Stimulated activated CD4-positive, alpha-beta T cell treated with anti-CD3 and anti-CD28 coated beads, Interleukin-1b, Interleukin-23, amount 100 ng/mL, for 4 hours (primary cell): ENCODE measurements around the gene AANAT.

ENCODE experiments used
- DNase-seq, 2 donors: peaks; one replicate each; pipeline ENCODE4 v3.0.0-alpha.2; 2020; ENCODE audit warnings: low read depth in 2 of 2

Gene AANAT

DNA sequence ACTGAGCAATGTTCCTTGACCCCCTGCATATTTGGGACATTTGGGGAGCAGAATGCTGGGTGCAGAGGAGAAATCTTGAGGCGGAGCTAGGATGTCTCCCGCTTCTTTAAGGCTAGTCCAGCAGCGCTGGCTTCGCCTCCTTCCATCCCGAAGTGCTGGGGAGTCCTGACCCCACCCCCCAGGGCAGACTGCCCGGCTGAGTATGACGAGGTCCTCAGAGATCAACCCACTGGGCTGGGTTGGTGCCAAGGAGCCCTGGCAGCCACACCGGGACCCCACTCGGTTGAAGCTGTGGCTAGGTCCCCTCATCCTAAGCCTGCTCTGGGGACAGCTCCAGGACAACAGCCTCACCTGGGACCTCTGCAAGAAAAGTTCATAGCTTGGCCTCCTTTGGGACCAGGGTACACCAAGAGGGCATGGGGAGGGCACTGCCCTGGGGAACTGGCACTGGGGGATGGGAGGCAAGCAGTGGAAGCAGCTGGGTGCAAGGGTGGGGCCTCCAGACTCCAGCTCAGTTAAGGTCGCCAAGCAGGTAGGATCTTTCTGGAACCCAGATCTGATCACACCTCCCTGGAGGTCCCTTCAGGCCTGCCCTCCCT, 22.8 kb downstream of the AANAT start:
- DNase-seq = no peak

DNA sequence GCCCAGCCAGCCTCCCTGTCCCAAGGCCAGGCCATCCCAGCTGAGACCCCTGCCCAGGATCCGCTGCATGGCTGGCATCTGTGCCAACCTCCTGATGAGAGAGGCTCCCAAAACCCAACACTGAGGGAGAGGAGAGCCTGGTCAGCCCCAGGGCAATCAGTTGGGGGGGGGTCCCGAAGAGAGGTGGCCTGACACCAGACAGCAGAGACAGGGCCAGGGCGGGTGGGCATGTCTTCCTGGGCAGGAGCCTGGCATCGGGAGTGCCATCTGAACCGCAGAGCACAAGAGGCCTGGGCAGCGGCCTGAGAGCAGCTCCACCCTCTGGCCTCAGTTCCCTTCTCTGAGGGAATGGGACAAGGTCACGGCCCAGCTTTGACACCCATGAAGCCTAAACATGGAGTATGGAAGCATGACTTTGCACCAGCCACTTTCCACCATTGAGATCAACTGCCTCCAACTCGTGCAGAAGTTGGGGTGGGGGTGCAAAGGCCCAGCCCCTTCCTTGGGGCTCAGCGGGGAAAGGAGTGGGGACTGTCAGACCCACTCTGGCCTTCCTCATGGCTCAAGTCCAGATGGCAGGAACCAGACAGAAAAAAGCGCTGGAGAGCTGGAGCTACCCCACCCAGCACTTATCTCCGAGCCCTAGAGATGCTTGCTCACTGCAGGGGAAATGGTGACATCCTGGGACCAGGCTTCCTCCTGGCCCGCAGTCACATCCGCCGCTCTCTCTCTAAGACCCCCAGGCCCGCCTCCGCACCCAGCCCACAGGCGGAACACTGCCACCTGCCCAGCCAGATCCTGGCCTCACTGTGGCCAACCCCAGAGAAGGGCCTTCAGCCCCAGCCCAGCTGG, 24.1 kb downstream of the AANAT start:
- DNase-seq = no peak

DNA sequence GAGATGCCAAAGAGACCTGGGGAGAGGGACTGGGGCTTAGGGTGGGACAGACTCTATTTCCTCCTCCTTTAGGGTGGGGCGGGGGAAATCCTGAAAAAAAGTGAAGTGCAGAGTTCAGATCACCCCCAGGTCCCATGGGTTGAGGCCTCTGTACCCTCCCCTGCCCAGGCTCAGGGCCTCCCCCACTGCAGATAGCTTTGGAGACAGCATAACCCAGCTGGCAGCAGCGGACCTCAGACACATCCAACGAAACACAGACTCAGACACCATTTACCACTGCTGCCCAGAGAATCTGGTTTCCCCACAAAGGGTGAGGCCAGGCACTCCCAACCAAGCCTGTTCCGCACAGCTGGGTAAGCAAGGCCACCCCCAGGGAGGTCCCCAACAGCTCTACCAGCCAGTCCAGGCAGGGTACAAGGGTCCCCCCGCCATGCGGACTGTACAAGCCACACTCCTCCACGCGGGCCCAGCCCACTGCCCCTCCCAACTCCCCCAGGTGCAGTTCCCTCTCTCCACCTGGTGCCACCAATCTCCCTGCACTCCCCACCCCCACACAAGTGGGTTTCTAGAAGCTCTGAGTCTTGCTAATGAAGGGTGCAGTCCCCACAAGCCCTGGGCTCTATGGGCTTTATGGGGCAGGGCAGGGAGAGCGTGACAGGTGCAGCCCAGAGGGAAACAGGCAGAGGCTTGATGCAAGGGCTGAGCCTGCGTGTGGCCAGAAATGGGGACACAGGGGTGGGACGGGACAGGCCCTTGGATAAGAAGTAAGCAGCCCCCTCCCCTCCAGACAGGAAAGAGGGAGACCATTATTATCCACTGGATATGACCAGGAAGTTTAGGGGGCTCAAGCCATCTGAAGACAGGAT, 25.0 kb downstream of the AANAT start:
- DNase-seq = no peak

DNA sequence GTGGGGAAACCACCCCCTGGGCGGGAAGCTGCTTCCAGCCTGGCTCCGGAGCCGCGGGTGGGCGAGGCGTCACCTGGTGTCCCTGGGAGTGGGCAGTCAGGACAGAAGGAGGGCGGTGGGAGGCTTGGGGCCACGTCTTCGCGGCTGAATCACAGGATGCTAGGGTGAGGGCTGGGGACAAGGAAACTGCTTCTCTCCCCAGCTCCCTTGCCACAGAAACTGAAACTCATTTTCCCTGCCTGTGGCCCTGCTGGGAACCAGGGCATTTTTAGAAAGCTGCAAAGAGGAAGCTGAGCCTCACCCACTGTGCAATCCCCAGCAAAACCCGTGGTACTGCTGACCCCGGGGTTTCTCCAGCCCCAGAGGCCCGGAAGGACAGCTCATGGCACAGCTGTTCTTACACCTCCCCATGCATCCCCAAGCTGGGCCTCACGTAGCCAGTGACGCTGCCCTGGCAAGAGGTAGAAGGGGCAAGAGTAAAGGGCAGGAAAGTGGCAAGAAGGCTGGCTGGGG, 25.6 kb downstream of the AANAT start:
- no peak for DNase-seq

DNA sequence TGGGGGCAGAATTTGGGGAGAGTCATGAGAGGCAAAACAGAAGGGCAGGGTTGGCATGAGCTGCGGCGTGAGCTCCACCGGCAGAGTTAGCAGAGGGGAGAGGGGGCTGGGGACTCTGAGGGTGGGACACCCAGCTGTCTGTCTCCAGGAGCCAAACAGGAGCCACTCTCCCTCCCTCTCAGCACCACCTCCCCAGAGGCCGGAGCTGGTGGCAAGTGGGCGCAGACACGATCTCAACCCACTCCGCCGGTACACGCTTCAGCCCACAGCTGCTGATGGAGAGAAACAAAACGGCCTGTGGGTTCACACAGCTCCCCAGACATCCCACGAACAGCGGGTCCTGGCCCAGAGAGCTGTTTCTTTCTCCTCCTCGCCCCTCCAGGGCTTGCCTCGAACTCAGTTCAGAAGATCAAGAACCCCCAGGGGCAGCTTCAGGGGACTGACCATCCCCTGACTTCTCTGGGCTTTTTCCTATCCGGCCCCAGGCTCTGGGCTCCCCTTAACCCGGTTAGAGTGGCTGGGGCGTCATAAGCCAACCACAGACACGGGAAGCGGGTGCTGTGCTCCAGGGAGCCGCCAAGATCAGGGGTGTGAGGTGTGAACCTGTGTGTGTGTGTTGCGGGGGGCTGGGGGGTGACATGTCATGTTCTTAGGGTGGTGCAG, 26.2 kb downstream of the AANAT start:
- no peak for DNase-seq

DNA sequence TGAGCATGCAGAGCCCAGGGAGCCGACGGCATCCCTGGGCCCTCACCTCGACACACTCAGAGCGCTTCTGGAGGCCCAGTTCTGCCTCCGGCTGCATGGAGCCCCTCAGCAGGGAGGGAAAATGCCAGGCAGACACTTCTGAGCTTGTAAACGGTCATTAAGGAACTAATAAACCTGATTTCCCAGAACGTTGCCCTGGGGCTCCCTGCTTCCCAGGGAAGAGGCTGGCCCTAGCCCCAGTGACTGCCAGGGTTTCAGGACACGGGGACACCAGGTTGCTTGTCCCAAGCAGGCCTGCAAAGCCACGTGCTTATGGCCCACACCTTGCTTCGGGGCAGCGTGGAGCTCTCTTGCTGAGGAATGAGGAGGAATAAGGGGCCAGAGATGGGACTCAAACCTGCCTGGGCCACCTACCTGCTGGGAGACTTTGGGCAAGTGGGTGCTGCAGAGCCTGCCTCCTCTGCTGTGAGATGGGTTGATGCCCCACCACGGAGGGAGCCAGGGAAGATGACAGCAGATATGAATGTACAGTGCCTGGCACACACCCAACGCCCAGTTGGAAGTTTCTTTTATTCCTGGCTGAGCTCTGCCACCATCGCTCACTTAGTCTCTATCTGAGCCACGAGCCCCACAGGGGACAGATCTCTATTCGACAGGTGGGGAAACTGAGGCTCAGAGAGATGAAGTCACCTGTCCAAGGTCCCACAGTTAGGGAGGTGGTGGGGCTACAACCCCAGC, 28.4 kb downstream of the AANAT start:
- no peak for DNase-seq

DNA sequence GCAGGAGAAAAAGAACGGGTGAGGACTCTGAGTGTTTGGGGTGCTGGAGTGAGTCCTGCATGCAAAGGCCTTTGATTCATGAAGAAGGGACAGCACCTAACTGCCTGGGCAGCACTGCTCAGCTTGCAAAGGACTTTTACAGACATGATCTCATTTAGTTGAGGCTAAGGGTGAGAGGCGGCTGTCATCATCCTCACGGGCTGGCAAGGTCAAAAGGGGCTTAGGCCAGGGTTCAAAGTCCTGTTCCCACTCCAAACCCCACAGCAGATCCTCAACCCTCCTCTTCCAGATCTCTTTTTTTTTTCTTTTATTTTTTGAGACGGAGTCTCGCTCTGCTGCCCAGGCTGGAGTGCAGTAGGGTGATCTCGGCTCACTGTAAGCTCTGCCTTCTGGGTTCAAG, 29.1 kb downstream of the AANAT start:
- no peak for DNase-seq

DNA sequence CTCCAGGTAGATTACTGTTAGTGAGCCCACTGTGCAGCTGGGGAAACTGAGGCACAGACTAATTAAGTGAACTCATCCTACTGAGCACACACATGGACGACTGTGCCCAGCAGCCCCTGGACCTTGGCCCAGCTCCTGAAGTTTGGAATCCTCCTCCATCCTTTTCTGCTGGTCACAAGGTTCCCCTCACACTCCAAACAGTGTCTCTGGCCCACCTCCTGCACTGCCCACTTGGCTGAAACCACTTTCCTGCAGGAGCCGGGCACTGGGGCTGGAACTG, 30.2 kb downstream of the AANAT start:
- DNase-seq = no peak

DNA sequence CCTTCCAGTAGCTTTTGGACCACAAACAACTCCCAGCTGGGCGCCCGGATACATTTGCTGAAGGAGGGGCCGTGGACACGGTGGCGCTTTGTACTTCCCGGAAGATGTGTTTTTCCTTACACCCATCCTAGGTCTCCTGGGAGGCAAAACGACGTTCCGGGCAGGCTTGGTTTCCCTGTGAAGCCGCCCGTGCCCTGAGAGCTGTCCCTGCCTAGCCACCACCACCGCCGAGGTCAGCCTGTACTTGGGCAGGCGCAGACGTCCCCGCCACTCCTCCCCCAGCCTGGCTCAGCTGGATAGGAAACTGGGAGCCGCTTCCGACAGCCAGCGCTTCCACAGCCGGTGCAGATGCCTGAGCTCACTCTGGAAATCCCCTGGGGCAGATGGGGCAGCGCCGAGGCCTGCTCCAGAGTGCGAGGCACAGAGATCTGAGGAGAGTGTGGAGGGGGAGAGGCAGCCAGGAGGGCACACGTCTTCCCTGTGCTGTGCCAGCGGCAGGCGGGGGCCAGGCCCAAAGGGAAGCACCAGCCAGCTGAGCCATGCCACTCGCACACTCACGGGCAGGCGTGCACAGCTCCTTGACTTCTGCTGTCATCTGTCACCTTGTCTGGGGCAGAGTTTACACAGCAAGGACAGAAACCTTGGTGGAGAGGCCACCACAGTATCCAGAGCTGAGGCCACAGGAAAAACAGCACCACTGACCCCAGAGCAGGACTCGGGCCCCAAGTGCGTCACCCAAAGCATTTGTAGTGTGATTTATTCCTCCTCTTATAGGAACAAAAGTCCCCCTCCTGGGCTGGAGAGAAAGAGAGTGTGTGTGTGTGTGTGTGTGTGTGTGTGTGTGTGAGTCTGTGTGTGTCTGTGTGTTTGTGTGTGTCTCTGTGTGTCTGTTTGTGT, 30.8 kb downstream of the AANAT start:
- DNase-seq = no peak

DNA sequence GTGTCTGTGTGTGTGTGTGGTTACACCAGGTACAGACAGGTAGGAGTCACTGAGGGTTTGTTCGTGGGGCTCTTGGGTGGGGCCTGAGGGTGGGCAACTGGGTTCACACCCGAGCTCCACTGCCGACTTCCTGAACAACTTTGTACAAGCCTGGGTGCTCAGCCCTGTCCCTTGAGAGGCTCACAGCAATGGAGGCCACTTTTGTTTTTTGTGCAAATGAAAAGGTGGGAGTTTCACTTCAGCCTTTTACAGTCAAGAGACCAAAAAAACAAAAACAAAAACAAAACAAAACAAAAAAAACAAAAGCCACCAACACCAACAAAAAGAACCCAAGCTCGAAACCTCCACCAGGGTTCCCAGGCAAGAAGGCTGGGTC, 31.5 kb downstream of the AANAT start:
- DNase-seq = no peak

DNA sequence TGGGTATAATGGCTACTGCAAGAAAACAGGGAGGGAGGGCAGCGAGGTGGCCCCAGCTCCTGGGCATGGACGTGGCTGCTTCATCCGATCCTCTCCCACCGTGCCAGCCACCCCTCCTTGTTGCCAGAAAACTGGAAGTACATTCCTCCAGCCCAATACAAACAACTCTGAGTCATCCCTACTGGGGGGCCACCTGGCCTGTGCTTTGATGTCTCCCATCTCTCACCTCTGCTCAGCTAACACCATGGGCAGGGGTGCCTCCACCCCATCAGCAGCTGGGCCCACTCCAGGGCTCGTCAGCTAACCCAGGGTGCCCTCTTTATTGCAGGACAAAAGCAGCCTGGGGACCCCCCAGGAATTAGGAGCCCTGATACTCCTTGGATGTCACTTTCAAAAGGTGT, 31.9 kb downstream of the AANAT start:
- no peak for DNase-seq

DNA sequence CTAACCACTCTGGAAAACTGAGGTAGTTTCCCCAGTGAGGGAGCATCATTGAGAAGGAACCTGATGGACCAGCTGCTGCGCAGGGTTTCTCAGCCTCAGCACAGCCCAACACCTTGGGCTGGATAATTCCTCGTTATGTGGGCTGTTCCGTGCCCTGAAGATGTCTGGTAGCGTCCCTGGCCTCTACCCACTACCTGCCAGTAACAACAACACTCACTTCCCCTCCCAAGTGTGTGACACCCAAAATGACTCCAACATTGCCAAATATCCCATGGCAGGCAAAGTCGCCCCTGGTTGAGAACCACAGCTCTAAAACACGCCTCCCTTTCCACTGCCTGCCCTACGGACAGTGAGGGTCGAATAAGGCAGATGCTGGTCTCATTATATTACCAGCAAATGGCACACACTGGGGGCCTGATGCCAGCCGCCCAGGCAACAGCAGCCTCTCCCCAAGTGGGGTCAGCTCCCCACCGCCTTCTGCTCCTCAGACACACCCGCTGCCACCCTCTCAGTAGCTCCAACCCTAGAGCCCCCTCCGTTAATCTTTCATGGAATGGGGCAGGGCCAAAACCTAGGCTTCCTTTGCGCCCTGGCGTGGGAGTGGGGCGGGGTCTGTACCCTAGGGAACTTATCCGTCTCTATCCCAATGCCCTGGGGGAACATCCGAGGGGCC, 32.8 kb downstream of the AANAT start:
- no peak for DNase-seq

DNA sequence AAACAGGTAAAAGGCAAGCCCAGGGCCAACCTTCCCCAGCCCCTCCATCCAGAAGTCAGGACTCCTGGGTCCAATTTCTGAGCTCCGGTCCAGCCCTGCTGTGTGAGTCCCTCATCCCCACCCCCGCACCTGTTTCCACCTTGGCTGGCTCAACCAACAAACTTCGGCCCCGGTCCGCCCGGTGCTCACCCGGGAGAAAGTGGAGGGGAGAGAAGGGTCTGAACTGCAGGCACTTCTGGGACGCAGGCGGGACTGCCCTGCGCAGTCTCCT, 33.3 kb downstream of the AANAT start:
- no peak for DNase-seq

DNA sequence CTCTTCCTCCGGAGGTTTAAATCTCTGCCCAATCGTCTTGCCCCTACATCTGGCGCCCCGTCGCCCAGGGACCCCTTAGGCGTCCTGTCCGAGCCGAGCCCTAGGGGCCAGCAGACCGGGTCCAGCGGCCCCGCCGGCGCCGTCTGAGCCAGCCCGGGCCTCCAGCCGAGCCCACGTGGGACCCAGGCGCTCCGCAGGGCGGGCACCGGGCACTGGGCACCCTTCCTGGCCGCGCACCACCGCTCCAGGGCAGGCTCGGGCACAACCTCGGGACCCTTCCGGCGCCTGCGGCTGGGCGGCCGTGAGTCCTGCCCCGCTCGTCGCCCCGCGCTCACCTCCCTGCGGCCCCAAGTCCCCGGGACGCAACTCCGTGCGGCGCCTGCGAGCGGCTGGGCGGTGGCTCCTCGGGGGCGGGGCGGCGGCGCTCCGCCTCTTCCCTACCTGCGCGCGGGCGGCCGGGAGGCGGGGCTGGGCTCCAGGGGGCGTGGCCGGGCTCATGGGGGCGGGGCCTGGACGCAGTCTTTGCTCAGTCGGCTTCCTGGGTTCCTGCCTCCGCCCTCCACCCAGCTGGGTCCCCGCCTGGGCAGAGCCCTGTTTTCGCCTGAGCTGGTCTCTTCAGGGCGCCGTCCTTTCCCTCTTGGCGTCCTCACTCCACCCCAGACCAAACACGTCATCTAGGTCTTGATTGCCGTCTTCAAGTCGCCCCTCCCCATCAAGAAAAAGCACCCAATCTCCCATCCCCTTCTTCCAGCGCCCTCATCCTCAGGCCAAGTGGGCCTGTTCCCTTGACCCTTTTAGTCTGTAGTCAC, 33.8 kb downstream of the AANAT start, which contains the start of gene RHBDF2:
Gene RHBDF2 (minus strand): TSS at position 406 of the 809 bp plus-strand sequence. CDS start 19,899 bp downstream, outside the sequence.
- DNase-seq = peak; percentile 98 to 99

DNA sequence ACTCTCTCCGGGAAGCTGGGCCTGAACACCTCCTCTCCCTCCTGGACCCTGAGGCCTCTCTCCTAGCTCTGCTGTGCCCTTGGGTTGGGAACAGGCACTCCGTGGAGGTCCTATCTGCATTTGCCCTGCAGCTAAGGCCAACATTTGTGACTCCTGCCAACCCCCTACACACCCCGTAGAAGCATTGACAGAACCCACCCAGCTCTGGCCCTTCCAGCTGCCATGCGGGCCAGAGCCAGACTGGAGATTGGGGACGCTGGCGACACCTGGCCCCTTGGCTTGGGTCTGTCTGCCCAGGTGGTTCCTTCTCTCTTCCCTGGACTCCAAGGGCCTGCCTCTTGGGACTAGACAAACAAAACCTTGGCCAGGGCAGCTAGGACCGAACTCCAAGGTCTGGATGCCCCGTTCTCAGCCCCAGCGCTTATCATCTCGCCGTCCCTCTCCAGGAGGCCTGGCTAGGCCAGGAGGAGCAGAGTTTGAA, 34.5 kb downstream of the AANAT start:
- DNase-seq = no peak

DNA sequence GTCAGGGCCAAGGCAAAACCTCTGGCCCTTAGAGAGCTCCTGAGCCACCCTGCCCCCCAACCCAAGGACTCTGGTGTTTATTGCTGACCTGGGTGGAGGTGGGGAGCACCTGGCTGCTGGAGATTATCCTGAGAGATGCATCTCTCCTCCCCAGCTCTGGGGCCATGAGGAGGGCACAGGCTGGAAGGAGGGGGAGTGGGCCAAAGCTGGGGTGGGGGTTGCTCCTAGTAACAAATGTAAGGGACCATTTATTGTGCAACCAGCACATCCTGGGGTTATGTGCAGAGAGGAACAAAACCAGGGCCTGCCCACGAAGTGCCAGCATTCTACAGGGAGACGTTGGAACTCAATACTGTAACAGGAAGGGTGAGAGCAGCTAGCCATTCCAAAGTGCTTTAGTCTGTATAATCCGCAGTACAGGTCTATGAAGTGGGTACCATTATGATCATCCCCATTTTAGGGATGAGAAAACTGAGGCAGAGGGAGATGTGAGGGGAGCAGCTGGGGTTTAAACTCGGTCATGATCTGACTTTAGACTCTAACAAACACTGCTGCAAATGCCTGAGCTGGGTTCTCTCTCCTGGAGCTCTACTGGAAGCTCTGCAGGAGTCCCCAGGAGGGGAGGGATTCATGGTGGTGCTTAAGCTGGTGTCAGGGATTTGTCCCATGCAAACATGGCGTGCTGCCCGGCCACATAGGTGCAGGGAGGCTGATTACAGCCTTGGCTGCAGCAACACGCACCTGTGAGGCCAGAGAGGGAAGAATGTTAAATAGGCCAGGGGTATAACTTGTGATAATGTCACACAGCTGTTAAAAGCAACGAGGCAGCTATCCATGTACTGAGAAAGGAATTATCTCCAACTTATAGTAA, 35.2 kb downstream of the AANAT start:
- DNase-seq = no peak

DNA sequence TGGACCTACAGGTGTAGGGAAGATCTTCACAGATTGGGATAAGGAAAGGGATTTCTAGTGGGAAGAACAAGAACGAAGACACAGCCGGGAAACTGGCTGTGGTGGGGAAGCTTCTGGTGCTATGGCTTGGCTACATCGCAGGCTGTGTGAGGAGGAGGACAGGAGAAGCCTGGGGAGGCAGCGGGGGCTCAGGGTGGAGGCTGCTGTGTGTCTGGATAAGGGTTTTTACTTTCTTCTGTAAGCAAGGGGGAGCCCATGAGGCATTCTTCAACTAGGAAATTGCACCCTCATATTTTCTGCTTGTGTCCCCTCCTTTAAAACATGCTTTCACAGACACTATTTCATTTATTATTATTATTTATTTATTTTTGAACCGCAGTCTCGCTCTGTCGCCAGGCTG, 36.7 kb downstream of the AANAT start:
- DNase-seq = no peak
